C4-2B (cell line): ENCODE measurements around the gene SZRD1.

ENCODE experiments used
- CTCF ChIP-seq: fragments of 450-650 bp; conservative IDR thresholded peaks from 2 replicates; pipeline ENCODE4 v1.5.1; 2017; ENCODE audit warnings: mild to moderate bottlenecking
- ZFX ChIP-seq: fragments of 450-650 bp; IDR thresholded peaks from 2 replicates; pipeline ENCODE4 v1.6.1; 2017

GRCh38 chr1:16342331-16343062 lies 24.5 kb upstream of the SZRD1 start:
- TF ChIP-seq CTCF (no peak), ZFX (no peak)
